ENCODE measurements around the gene CHST5.
"Not testable (repeated sequence)": the region's sequence is repeated elsewhere in the genome, so short reads cannot be mapped to it uniquely, and the experiment has no call there.

The CHST5 gene

GRCh38 chr16:75503801-75504200 lies 32.1 kb downstream of the CHST5 start:
- no peak for DNase-seq (ENCODE audit: low read depth)
- TF ChIP-seq CTCF (IDR thresholded peaks at IDR 0.05; ENCODE audit: low read length, missing control alignments): no peak
- no peak overlapping the region for H3K4me3 ChIP-seq (replicated peaks; ENCODE audit: low read depth, low read length)

DNA sequence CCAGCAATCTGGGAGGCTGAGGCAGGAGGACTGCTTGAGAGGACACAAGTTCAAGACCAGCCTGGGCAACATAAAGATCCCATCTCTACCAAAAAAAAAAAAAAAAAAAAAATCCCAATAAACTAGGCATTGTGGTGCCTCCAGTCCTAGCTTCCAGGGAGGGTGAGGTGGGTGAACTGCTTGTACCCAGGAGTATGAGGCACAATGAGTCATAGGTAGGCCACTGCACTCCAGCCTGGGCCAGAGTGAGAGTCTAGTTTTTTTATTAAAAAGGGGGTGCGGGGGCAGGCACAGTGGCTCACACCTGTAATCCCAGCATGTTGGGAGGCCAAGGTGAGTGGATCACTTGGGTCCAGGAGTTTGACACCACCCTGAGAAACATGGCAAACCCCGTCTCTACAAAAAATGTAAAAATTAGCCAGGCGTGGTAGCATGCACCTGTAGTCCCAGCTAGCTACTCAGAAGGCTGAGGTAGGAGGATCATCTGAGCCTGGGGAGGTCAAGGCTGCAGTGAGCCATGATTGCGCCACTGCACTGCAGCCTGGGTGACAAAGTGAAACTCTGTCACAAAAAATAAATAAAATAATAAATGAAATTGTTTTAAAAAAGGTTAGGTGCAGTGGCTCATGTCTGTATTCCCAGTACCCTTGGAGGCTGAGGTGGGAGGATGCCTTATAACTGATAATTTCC lies 32.8 kb downstream of the CHST5 start:
- no peak for DNase-seq (ENCODE audit: low read depth)
- no peak overlapping the region for H3K4me3 ChIP-seq (replicated peaks; ENCODE audit: low read depth, low read length)
- TF ChIP-seq CTCF (IDR thresholded peaks at IDR 0.05; ENCODE audit: low read length, missing control alignments): no peak

- DNase-seq (ENCODE audit: low read depth): peak; percentile 69
Observed at GRCh38 chr16:75501820-75502219, 34.1 kb downstream of the CHST5 start.

DNA sequence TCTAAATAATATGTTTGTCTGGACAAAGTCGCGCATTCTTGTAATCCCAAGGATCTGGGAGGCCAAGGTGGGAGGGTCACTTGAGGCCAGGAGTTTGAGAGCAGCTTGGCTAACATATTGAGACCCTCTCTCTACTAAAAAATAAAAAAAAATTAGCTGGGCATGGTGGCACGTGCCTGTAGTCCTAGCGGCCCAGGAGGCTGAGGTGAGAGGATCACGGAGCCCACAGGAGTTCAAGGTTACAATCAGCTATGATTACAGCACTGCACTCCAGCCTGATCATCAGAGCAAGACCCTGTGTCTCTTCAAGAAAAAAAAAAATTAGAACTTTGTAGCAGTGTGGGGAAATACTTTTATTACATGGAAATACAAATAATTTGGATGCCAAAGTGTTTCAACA lies 34.5 kb downstream of the CHST5 start:
- no peak overlapping the region for H3K4me3 ChIP-seq (replicated peaks; ENCODE audit: low read depth, low read length)
- no peak for TF ChIP-seq CTCF (IDR thresholded peaks at IDR 0.05; ENCODE audit: low read length, missing control alignments)
- DNase-seq (ENCODE audit: low read depth): no peak

More at GRCh38 chr16:75501820-75502219, 34.1 kb downstream of the CHST5 start:
- not testable (repeated sequence) for H3K4me3 ChIP-seq (replicated peaks; ENCODE audit: low read depth, low read length)

DNA sequence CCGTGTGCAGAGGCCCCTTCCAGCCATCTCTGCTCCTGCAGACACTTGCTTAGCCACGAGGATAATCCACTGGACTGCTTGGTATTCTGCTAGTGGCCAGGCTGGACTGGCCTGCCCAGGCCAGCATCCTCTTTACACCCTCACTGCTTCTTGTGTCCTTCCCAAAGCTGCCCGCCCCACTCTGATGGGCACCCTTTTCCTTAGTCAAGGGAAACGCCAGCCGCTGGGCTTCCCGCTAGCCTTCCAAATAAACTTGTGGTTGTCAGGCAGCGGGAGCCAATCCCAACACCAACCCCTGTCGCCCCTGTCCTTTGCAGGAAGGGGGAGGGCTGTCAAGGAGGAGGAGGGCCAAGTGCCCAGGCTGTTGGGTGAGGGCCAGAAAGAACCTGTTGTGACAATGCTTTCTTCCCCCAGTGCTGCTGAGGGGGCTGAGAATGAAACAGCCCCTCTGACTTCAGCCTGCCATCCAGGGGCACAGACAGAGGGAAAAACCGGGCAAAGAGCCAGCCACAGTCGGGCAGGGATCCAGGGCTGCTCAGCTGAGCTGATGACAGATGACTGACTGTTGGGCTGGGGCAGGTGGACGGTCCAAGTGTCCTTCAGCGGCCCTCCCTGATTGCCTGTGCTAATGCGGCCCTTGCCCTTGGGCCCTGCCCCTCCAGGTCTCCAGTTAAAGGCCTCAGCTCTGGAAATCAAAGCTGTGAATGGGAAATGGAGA lies 37.1 kb downstream of the CHST5 start:
- DNase-seq (ENCODE audit: low read depth); H3K4me3 ChIP-seq (replicated peaks; ENCODE audit: low read depth, low read length): not testable (repeated sequence)

- DNase-seq (ENCODE audit: low read depth): no peak
- H3K4me3 ChIP-seq (replicated peaks; ENCODE audit: low read depth, low read length): no peak overlapping the region
- TF ChIP-seq CTCF (IDR thresholded peaks at IDR 0.05; ENCODE audit: low read length, missing control alignments): no peak
Observed at GRCh38 chr16:75497558-75497957, 38.4 kb downstream of the CHST5 start.

GRCh38 chr16:75495076-75495674 lies 40.7 kb downstream of the CHST5 start, which contains the start of gene CHST6:
TSS of gene CHST6 (minus strand) at chr16:75495441. CDS start at chr16:75479828, 15,613 bp downstream.
- H3K4me3 ChIP-seq (replicated peaks; ENCODE audit: low read depth, low read length): peak within 1 kb of the TSS; percentile 51
- no peak for DNase-seq (ENCODE audit: low read depth)
- TF ChIP-seq CTCF (IDR thresholded peaks at IDR 0.05; ENCODE audit: low read length, missing control alignments): no peak

Data from fibroblast of pulmonary artery (primary cell).